Adipose tissue (tissue), 3 donors: Measurements from ENCODE around the gene CCDC61. TPM values are rescaled to one million over a fixed set of nuclear protein-coding genes. Genes with fewer than 3 reads are reported as not detected.

Source experiments
- H3K27ac ChIP-seq: one replicate; pipeline ENCODE4 v1.5.1; 2013; ENCODE audit warnings: low read depth, low read length
- WGBS, 3 donors: extraction: QIAGEN DNeasy Blood & Tissue Kit; methylation state at CpG; one replicate each; pipeline ENCODE4 v1.1.7; 2013; 5-methylcytosine and 5-hydroxymethylcytosine counted together
- polyA plus RNA-seq, 3 donors: library from polyadenylated mRNA; stranded (reverse); fragments of 200-250 nt; gene quantifications; one replicate each; pipeline ENCODE4 v1.2.3, GENCODE V29; 2013
- donor health status: healthy with polysubstance abuse.
- donor health status: Bipolar disorder and iron deficiency.
- donor health status: healthy.

Gene CCDC61
- 1 to 10 TPM; 7.2 to 8.6 (median 7.8) TPM for polyA plus RNA-seq

- 0% methylated on average over 34 of the region's 34 CpGs for whole genome bisulfite sequencing, 3 donors
- H3K27ac ChIP-seq: no peak within 1 kb of the TSS
These were observed at the start of gene CCDC61 for GRCh38 chr19:45994998-45995714. Gene CCDC61, plus strand, starts transcription at chr19:45995467. Its CDS starts 7,552 bp downstream, at chr19:46003019.

GRCh38 chr19:45947926-45948325 is 47.3 kb upstream of the CCDC61 start:
- WGBS, 3 donors: 86 to 100% (median 100%) methylated on average over 1 of the region's 1 CpG
- H3K27ac ChIP-seq: no peak overlapping the region

GRCh38 chr19:45952341-45952685 is 43.0 kb upstream of the CCDC61 start:
- WGBS, 3 donors: 26 to 58% (median 54%) methylated on average over 8 of the region's 8 CpGs
- H3K27ac ChIP-seq: no peak overlapping the region

- H3K27ac ChIP-seq: no peak overlapping the region
- WGBS, 3 donors: 6 to 22% (median 21%) methylated on average over 38 to 43 of the region's 43 CpGs
These were observed 42.4 kb upstream of the CCDC61 start for GRCh38 chr19:45952686-45953505.

- 89 to 97% (median 93%) methylated on average over 8 of the region's 8 CpGs for WGBS, 3 donors
- H3K27ac ChIP-seq: no peak overlapping the region
These were observed 41.6 kb upstream of the CCDC61 start for GRCh38 chr19:45953676-45954075.

GRCh38 chr19:45954156-45954555 is 41.1 kb upstream of the CCDC61 start:
- H3K27ac ChIP-seq: no peak overlapping the region
- WGBS, 3 donors: 18 to 41% (median 29%) methylated on average over 9 of the region's 9 CpGs

GRCh38 chr19:45955905-45956608 is 39.2 kb upstream of the CCDC61 start:
- 34 to 53% (median 40%) methylated on average over 12 to 13 of the region's 13 CpGs for WGBS, 3 donors
- H3K27ac ChIP-seq: no peak overlapping the region

GRCh38 chr19:45958320-45958719 is 36.9 kb upstream of the CCDC61 start:
- no peak overlapping the region for H3K27ac ChIP-seq
- 90 to 92% (median 91%) methylated on average over 6 of the region's 6 CpGs for WGBS, 3 donors

GRCh38 chr19:45958769-45959516 is 36.3 kb upstream of the CCDC61 start:
- 59 to 78% (median 60%) methylated on average over 12 of the region's 12 CpGs for whole genome bisulfite sequencing, 3 donors
- no peak overlapping the region for H3K27ac ChIP-seq

- WGBS, 3 donors: 62 to 67% (median 64%) methylated on average over 8 of the region's 8 CpGs
- H3K27ac ChIP-seq: no peak overlapping the region
These were observed 35.7 kb upstream of the CCDC61 start for GRCh38 chr19:45959517-45960025.

GRCh38 chr19:45960595-45961235 is 34.6 kb upstream of the CCDC61 start:
- no peak overlapping the region for H3K27ac ChIP-seq
- 18 to 32% (median 26%) methylated on average over 16 to 19 of the region's 19 CpGs for WGBS, 3 donors

GRCh38 chr19:45962021-45962420 is 33.2 kb upstream of the CCDC61 start:
- WGBS, 3 donors: 87 to 90% (median 88%) methylated on average over 14 to 15 of the region's 15 CpGs
- H3K27ac ChIP-seq: no peak overlapping the region

GRCh38 chr19:45967246-45967645 is 28.0 kb upstream of the CCDC61 start:
- 37 to 71% (median 65%) methylated on average over 7 of the region's 7 CpGs for WGBS, 3 donors
- H3K27ac ChIP-seq: no peak overlapping the region

GRCh38 chr19:45968626-45969025 is 26.6 kb upstream of the CCDC61 start:
- 61 to 87% (median 79%) methylated on average over 9 of the region's 9 CpGs for WGBS, 3 donors
- H3K27ac ChIP-seq: no peak overlapping the region

GRCh38 chr19:45969676-45970075 is 25.6 kb upstream of the CCDC61 start:
- no peak overlapping the region for H3K27ac ChIP-seq
- 58 to 65% (median 58%) methylated on average over 5 of the region's 5 CpGs for WGBS, 3 donors

- 2 to 12% (median 8%) methylated on average over 10 to 11 of the region's 11 CpGs for WGBS, 3 donors
- no peak overlapping the region for H3K27ac ChIP-seq
These were observed 23.9 kb upstream of the CCDC61 start for GRCh38 chr19:45971260-45971902.
